ENCODE results near the gene LRRC34.

Gene LRRC34

DNA sequence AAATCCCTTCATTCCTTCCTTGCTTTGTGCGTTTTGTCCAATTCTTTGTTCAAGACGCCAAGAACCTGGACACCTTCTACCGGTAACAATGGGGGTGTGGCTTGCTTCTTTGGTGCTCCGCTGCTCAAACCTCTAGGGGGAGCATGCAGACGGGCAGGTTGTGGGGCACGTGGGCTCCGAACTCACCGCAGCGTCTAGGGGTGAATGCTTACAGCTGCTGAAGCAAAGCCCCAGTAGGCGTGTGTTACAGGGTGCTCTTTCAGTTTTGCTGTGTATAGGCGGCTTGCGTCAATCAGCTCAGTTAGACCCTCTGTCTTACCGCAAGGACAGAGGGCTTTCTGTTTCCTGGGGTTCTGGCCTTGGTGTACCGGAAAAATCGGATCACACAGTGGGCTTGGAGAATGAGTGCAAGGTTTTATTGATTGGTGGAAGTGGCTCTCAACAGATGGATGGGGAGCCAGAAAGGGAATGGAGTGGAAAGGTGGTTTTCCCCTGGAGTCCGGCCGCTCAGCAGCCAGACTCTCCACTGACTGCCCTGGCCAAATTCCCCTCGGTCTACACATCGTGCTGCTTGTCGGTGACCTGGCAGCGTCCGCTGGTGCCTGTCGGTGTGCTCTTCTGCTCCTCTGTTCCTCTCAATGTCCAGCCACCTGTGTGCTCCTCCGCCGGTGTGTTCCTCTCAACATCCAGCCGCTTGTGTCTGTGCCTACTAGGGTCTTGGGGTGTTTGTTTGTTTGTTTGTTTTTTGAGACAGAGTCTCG, 1.2 kb upstream of the LRRC34 start:
- no peak for DNase-seq (ENCODE audit: low spot score)

GRCh38 chr3:169813278-169813677, 574 bp upstream of the LRRC34 start:
- DNase-seq (ENCODE audit: low spot score): no peak

GRCh38 chr3:169811631-169812331, 923 bp downstream of the LRRC34 start:
- DNase-seq (ENCODE audit: low spot score): peak; percentile 31

- no peak for DNase-seq (ENCODE audit: low spot score)
These were observed 3.4 kb downstream of the LRRC34 start for GRCh38 chr3:169809230-169809795.

DNA sequence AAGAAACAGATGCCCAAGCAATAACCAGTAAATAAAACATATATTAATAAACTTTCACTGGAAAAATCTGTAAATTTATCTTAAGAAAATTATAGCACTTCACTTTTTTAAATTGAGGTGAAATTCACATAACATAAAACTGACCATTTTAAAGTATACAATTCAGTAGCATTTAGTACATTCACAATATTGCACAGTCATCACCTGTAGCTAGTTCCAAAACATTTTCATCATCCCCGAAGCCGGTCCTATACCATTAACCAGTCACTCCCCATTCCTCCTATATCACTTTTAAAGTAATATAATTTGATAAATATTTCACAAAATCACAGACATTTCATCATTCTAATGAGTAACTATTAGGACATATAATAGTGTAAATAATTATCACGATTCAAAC, 8.0 kb downstream of the LRRC34 start:
- no peak for DNase-seq (ENCODE audit: low spot score)

- DNase-seq (ENCODE audit: low spot score): no peak
These were observed 20.3 kb downstream of the LRRC34 start for GRCh38 chr3:169792359-169792758.

GRCh38 chr3:169790687-169791429, 21.8 kb downstream of the LRRC34 start:
- DNase-seq (ENCODE audit: low spot score): no peak

DNA sequence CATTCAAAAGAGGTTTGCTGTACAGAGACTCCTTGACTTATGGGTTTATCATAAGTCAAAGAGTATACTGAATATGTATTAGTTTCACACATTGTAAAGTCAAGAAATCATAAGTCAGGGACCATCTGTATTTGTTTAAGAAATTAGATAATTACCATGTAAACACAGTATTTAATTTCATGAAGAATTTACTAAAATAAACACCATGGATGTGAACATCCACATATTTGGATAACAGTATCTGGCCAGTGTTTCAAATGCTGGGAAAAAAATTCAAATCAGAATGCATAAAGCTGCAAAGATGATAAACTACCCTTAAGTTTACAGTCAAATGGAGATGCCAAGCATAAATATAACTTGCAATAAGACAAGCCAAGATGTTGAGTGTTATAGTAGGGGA, 22.5 kb downstream of the LRRC34 start:
- no peak for DNase-seq (ENCODE audit: low spot score)

GRCh38 chr3:169787791-169788190, 24.9 kb downstream of the LRRC34 start:
- no peak for DNase-seq (ENCODE audit: low spot score)

DNA sequence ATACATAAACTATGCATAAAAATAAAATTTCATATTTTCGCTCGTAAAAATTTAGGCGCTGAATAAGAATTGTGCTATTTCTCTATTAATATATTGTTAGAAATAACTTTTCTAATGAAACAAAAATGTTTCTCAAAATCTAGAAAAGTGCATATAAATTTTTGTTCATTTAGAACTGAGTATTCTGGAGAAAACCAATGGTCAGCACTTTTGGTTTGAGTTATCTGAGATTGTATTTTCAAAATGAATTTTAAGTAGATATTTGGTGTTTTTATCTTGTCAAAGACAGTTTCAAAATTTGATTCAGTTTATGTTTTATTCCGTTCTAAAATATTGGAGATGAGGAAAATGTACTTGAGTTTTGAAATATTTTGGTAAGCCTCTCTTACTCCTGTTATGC, 25.6 kb downstream of the LRRC34 start:
- DNase-seq (ENCODE audit: low spot score): no peak

GRCh38 chr3:169781209-169781855, 31.4 kb downstream of the LRRC34 start:
- no peak for DNase-seq (ENCODE audit: low spot score)

DNA sequence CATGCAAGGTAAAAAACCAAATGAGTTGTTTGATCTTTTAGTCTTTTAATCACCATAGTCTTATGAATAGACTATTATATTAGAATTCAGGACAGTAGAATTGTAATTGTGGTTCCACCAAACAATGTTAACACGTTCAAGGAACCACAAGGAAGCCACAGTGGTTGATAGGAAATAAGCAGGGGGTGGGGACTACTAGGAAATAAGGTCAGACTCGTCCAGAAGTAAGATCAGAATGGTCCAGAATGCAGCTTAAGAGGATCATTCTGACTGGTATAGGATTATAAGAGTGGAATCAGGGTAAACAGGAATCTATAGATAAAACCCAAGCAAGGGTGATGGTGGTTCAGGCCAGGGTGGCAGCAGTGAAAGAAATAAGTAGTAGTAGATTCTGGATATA, 32.0 kb downstream of the LRRC34 start:
- DNase-seq (ENCODE audit: low spot score): no peak

GRCh38 chr3:169777822-169778221, 34.9 kb downstream of the LRRC34 start:
- no peak for DNase-seq (ENCODE audit: low spot score)

- no peak for DNase-seq (ENCODE audit: low spot score)
These were observed 38.5 kb downstream of the LRRC34 start for GRCh38 chr3:169774186-169774585.

- DNase-seq (ENCODE audit: low spot score): peak; percentile 87
These were observed 39.5 kb downstream of the LRRC34 start, which contains the start of gene MYNN for GRCh38 chr3:169772897-169773816. TSS of gene MYNN (plus strand) at chr3:169773396. CDS start at chr3:169774296, 900 bp downstream.

DNA sequence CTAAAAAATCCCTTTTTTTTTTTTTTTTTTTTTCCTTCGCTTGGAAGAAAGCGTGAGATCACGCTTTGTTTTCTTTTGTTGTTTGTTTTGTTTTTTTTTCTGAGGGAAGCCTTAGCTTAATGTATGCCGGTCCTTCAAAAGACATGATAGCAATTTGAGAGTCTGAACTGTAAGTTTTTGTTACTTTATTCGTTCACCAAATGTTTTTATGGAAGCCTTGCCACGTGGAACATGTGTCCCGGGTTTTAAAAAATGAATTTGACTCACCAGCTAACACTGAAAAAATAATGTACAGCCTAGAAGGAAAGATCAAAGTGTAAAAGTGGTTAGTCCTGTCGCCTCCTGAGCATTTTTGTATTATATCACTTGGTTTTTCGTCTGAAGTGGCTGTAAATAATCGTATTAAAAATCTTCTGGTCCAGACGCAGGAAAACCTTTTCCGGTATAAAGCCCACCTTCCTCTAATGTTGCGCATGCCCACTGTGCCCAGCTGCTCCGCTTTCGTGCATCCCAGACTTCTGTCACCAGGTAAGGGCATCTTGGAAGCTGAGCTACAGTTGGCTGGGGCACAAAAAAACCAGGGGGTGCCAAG, 40.3 kb downstream of the LRRC34 start:
- DNase-seq (ENCODE audit: low spot score): peak; percentile 71

DNA sequence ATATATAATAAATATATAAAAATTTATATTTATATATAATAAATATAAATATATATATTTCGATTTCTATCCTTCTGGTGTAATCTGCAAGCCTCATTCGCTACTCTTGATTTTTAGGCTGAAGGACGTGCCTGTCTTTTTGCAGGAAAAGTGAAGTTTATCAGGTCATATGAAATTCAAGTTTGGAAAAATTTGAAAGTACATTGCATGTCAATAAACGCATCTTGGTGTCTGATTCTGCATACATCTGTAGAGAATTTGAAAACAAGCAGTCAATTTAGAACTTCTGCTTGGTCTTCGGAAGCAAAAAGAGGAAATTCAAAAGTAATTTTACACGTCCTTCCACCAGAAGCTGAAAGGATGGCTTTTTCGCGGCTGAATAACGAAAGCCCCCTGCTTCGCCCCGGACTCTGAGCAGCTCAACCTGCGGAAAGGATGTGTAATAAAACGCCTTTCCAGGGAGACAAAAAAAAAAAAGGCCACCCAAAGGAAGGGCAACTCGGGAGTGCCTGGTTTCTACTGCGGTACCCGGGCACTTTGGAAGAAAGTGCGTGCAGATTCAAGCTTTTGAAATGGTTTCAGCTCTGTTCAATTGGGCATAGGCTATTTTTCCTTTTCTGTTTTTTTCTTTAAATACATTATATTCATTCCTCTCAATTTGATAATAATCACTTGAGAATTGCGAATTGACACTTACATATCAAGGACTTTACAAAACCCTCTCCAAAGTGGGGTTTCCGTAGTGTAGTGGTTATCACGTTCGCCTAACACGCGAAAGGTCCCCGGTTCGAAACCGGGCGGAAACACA, 41.0 kb downstream of the LRRC34 start:
- peak; percentile 13 for DNase-seq (ENCODE audit: low spot score)

GRCh38 chr3:169769287-169770181, 43.2 kb downstream of the LRRC34 start, which contains the start of gene ACTRT3:
TSS of gene ACTRT3 (minus strand) at chr3:169769561. CDS start at chr3:169769520, 41 bp downstream.
- peak; percentile 61 for DNase-seq (ENCODE audit: low spot score)
